ENCODE data around the gene KLHL22.
"Not testable (repeated sequence)": the region's sequence is repeated elsewhere in the genome, so short reads cannot be mapped to it uniquely, and the experiment has no call there.

KLHL22 gene

DNA sequence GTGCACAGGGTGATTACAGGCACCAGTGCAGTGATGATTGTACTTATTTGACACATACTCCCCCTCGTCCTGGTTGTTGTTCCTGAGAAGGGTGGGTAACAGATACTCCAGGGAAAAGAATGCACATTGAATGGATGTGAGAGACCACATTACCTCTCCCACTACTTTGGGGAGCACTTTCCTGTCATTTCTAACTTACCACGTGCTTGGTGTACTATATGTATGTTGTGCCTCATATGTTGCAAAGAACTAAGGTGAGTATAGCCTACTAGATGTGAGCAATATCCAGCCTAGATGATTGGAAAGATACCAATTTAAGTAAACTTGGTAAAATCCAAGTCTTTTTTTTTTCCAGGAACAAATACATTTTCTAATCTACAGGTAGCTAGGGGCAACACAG lies 43.7 kb downstream of the KLHL22 start:
- no peak overlapping the region for H3K4me2 ChIP-seq (ENCODE audit: low read length)
- TF ChIP-seq, protein P1, sequence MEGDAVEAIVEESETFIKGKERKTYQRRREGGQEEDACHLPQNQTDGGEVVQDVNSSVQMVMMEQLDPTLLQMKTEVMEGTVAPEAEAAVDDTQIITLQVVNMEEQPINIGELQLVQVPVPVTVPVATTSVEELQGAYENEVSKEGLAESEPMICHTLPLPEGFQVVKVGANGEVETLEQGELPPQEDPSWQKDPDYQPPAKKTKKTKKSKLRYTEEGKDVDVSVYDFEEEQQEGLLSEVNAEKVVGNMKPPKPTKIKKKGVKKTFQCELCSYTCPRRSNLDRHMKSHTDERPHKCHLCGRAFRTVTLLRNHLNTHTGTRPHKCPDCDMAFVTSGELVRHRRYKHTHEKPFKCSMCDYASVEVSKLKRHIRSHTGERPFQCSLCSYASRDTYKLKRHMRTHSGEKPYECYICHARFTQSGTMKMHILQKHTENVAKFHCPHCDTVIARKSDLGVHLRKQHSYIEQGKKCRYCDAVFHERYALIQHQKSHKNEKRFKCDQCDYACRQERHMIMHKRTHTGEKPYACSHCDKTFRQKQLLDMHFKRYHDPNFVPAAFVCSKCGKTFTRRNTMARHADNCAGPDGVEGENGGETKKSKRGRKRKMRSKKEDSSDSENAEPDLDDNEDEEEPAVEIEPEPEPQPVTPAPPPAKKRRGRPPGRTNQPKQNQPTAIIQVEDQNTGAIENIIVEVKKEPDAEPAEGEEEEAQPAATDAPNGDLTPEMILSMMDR (IDR thresholded peaks at IDR 0.05), result no peak

DNA sequence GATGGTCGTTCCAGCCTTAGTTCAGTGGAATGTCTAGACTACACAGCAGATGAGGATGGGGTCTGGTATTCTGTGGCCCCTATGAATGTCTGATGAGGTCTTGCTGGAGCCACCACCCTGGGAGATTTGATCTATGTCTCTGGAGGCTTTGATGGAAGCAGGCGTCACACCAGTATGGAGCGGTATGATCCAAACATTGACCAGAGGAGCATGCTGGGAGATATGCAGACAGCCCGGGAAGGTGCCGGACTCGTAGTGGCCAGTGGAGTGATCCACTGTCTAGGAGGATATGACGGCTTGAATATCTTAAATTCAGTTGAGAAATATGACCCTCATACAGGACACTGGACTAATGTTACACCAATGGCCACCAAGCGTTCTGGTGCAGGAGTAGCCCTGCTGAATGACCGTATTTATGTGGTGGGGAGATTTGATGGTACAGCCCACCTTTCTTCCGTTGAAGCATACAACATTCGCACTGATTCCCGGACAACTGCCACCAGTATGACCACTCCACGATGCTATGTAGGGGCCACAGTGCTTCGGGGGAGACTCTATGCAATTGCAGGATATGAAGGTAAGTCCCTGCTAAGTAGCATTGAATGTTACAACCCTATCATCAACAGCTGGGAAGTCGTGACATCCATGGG lies 44.3 kb downstream of the KLHL22 start:
- H3K4me2 ChIP-seq (ENCODE audit: low read length); H3K9ac ChIP-seq; H2AFZ ChIP-seq; H3K4me1 ChIP-seq; H3K4me3 ChIP-seq (ENCODE audit: low read depth, low read length); H3K27ac ChIP-seq; H3K36me3 ChIP-seq (ENCODE audit: control insufficient read depth, insufficient read depth, low read length); H3K79me2 ChIP-seq; H3K27me3 ChIP-seq (ENCODE audit: control insufficient read depth, insufficient read depth, low read length); H3K9me3 ChIP-seq (ENCODE audit: control insufficient read depth, low read length): not testable (repeated sequence)

More for the DNA sequence above, 43.7 kb downstream of the KLHL22 start:
- H3K9me3 ChIP-seq (ENCODE audit: control insufficient read depth, low read length), result no peaks in the 10 kb centered on the region
- no peak overlapping the region for H3K9ac ChIP-seq
- H2AFZ ChIP-seq, result no peak overlapping the region
- no peaks in the 10 kb centered on the region for H3K4me1 ChIP-seq
- no peak overlapping the region for H3K27ac ChIP-seq
- no peaks in the 10 kb centered on the region for H3K79me2 ChIP-seq
- no peaks in the 10 kb centered on the region for H3K36me3 ChIP-seq (ENCODE audit: control insufficient read depth, insufficient read depth, low read length)
- no peaks in the 10 kb centered on the region for H3K27me3 ChIP-seq (ENCODE audit: control insufficient read depth, insufficient read depth, low read length)
- H3K4me3 ChIP-seq (ENCODE audit: low read depth, low read length), result no peak overlapping the region

DNA sequence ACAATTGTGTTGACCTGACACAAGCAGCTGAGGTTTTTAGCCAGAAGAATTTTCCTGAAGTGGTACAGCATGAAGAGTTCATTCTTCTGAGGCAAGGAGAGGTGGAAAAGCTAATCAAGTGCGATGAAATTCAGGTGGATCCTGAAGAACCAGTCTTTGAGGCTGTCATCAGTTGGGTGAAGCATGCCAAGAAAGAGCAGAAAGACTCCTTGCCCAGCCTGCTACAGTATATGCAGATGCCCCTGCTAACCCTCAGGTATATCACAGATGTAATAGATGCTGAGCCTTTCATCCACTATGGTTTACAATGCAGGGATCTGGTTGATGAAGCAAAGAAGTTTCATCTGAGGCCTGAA lies 45.1 kb downstream of the KLHL22 start:
- Histone ChIP-seq H3K4me3 (ENCODE audit: low read depth, low read length) (no peak overlapping the region), H3K9me3 (ENCODE audit: control insufficient read depth, low read length) (no peaks in the 10 kb centered on the region), H3K27ac (no peak overlapping the region), H3K4me2 (ENCODE audit: low read length) (no peak overlapping the region), H3K9ac (no peak overlapping the region), H2AFZ (no peak overlapping the region), H3K4me1 (no peaks in the 10 kb centered on the region), H3K36me3 (ENCODE audit: control insufficient read depth, insufficient read depth, low read length) (no peaks in the 10 kb centered on the region), H3K27me3 (ENCODE audit: control insufficient read depth, insufficient read depth, low read length) (no peaks in the 10 kb centered on the region), H3K79me2 (no peaks in the 10 kb centered on the region)
- TF ChIP-seq, protein P1 (IDR thresholded peaks at IDR 0.05), result no peak

DNA sequence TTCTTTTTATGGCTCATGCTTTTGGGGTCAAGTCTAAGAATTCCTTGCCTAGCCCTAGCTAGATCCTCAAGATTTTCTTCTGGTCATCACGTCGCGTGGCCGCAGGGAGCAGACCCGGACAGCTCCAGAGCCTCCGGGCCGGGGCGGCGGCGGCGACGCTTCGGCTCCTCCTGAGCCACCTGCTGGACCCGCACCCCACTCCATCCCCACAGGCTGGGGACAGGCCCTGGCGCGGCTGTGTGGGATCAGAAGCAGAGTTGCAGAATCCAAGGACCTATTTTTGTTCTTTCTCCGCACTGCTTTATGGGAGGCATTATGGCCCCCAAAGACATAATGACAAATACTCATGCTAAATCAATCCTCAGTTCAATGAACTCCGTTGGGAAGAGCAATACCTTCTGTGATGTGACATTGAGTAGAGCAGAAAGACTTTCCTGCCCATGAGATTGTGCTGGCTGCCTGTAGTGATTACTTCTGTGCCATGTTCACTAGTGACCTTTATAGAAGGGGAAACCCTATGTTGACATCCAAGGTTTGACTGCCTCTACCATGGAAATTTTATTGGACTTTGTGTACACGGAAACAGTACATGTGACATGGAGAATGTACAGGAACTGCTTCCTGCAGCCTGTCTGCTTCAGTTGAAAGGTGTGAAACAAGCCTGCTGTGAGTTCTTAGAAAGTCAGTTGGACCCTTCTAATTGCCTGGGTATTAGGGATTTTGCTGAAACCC lies 45.6 kb downstream of the KLHL22 start:
- Histone ChIP-seq H3K9ac (no peak overlapping the region), H3K27ac (no peak overlapping the region), H3K4me1 (no peaks in the 10 kb centered on the region), H3K27me3 (ENCODE audit: control insufficient read depth, insufficient read depth, low read length) (no peaks in the 10 kb centered on the region), H3K9me3 (ENCODE audit: control insufficient read depth, low read length) (no peaks in the 10 kb centered on the region), H3K4me2 (ENCODE audit: low read length) (no peak overlapping the region), H2AFZ (no peak overlapping the region), H3K4me3 (ENCODE audit: low read depth, low read length) (no peak overlapping the region), H3K79me2 (no peaks in the 10 kb centered on the region), H3K36me3 (ENCODE audit: control insufficient read depth, insufficient read depth, low read length) (no peaks in the 10 kb centered on the region)
- TF ChIP-seq, protein P1 (IDR thresholded peaks at IDR 0.05), result no peak

DNA sequence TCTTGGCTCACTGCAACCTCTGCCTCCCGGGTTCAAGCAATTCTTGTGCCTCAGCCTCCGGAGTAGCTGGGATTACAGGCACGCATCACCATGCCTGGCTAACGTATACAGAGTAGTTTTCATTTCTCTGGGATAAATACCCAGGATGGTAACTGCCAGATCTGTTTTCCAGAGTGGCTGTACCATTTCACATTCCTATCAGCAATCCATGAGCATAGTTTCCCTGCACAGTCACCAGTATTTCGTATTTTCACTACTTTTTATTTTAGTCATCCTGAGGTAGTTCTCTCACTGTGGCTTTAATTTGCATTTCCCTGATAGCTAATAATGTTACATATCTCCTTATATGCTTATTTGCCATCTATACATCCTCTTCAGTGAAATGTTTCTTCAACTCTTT lies 47.0 kb downstream of the KLHL22 start:
- Histone ChIP-seq H3K9me3 (ENCODE audit: control insufficient read depth, low read length) (no peaks in the 10 kb centered on the region), H3K4me3 (ENCODE audit: low read depth, low read length) (no peak overlapping the region), H3K36me3 (ENCODE audit: control insufficient read depth, insufficient read depth, low read length) (no peaks in the 10 kb centered on the region), H3K27me3 (ENCODE audit: control insufficient read depth, insufficient read depth, low read length) (no peaks in the 10 kb centered on the region), H3K4me2 (ENCODE audit: low read length) (no peak overlapping the region), H3K79me2 (no peaks in the 10 kb centered on the region), H3K4me1 (no peaks in the 10 kb centered on the region), H3K9ac (no peak overlapping the region), H3K27ac (no peak overlapping the region), H2AFZ (no peak overlapping the region)
- TF ChIP-seq, protein P1 (IDR thresholded peaks at IDR 0.05), result no peak
